Thoracic aorta (tissue), 2 donors: ENCODE results near the gene APLP1. TPM values are rescaled to one million over a fixed set of nuclear protein-coding genes. Genes with fewer than 3 reads are reported as not detected.

ENCODE experiments used
- ATAC-seq: fragments of 150-250 bp; one replicate; pipeline ENCODE4 v1.8.0; 2017; ENCODE audit warnings: low read depth; ENCODE audit not compliant: insufficient number of reproducible peaks, low FRiP score
- DNase-seq: peaks from one replicate; pipeline ENCODE4 v3.0.0-alpha.2; 2020; ENCODE audit warnings: low spot score
- H3K27ac ChIP-seq, 2 donors: fragments of 200-600 bp; sonication (generic); 1 replicate in 1 of 2; 2 replicates in 1 of 2; pipeline ENCODE4 v1.5.1; 2016; ENCODE audit warnings: mild to moderate bottlenecking in 2 of 2, moderate library complexity in 2 of 2
- H3K27me3 ChIP-seq: fragments of 200-600 bp; sonication (generic); replicated peaks from 2 replicates; pipeline ENCODE4 v1.6.0; 2016; ENCODE audit warnings: mild to moderate bottlenecking; ENCODE audit not compliant: insufficient read depth
- H3K36me3 ChIP-seq: fragments of 200-600 bp; sonication (generic); one replicate; pipeline ENCODE4 v1.5.1; 2016
- H3K4me1 ChIP-seq, 2 donors: fragments of 200-600 bp; sonication (generic); 1 replicate in 1 of 2; 2 replicates in 1 of 2; pipeline versions ENCODE4 v1.5.1 to v1.6.0; 2016; ENCODE audit warnings: low read depth in 2 of 2, mild to moderate bottlenecking in 1 of 2; ENCODE audit not compliant: control insufficient read depth in 1 of 2
- H3K4me3 ChIP-seq: fragments of 200-600 bp; sonication (generic); 2 replicates; pipeline ENCODE4 v1.5.1; 2016; ENCODE audit warnings: mild to moderate bottlenecking
- H3K9me3 ChIP-seq: fragments of 200-600 bp; sonication (generic); 2 replicates; pipeline ENCODE4 v1.5.1; 2016
- total RNA-seq, 2 donors: library from RNA; depleted of rRNA; stranded (reverse); fragments of >200 nt; gene quantifications; one replicate each; pipeline versions ENCODE4 v1.1.0 to v1.2.3, GENCODE V29; 2016
- TF ChIP-seq, protein P1 (sequence below): fragments of 200-600 bp; sonication (generic); IDR thresholded peaks from one replicate; pipeline ENCODE4 v1.5.1; 2019; ENCODE audit warnings: antibody characterized with exemption

Gene APLP1
- total RNA-seq, 2 donors from 2014 or later, result 28.1 to 47.2 TPM

DNA sequence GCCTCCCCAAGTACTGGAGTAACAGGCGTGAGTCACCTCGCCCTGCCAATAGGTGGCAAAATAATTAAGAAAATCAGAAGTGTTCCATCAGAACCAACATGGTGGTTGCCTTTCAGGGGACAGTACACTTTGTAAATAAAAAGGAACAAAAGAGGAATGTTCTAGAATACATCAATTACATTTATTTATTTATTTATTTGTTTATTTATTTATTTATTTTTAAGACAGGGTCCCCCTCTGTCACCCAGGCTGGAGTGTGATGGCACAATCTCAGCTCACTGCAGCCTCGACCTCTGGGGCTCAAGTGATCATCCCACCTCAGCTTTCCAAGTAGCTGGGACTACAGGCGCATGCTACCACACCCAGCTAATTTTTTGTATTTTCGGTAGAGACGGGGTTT lies 52.6 kb downstream of the APLP1 start:
- DNase-seq, result no peak
- TF ChIP-seq, protein P1, sequence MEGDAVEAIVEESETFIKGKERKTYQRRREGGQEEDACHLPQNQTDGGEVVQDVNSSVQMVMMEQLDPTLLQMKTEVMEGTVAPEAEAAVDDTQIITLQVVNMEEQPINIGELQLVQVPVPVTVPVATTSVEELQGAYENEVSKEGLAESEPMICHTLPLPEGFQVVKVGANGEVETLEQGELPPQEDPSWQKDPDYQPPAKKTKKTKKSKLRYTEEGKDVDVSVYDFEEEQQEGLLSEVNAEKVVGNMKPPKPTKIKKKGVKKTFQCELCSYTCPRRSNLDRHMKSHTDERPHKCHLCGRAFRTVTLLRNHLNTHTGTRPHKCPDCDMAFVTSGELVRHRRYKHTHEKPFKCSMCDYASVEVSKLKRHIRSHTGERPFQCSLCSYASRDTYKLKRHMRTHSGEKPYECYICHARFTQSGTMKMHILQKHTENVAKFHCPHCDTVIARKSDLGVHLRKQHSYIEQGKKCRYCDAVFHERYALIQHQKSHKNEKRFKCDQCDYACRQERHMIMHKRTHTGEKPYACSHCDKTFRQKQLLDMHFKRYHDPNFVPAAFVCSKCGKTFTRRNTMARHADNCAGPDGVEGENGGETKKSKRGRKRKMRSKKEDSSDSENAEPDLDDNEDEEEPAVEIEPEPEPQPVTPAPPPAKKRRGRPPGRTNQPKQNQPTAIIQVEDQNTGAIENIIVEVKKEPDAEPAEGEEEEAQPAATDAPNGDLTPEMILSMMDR, result no peak

DNA sequence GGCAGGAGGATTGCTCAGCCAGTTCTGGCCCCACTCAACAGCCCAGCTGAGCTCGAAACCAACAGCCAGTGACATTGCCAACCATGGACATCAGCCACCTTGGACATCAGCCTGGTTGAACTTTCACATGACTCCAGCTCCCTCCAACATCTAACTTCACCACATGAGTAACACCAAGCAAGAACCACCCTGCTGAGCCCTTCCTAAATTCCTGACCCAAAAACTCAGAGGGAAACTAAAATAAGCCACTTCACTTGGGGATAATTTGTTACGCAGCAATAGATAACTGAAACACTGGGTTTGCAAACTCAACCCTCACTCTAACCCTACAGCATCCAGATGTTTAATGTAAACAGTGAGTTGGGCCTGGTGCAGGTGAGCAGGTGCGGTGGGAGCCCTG lies 57.1 kb downstream of the APLP1 start:
- H3K27ac ChIP-seq, result no peak overlapping the region
- no peak for ATAC-seq

More for the DNA sequence above, 52.6 kb downstream of the APLP1 start:
- no peaks in the 10 kb centered on the region for H3K9me3 ChIP-seq
- H3K27ac ChIP-seq, result no peak overlapping the region
- no peak overlapping the region for H3K4me3 ChIP-seq
- no peaks in the 10 kb centered on the region for H3K4me1 ChIP-seq
- H3K36me3 ChIP-seq, result no peaks in the 10 kb centered on the region
- no peaks in the 10 kb centered on the region for H3K27me3 ChIP-seq
- ATAC-seq, result no peak

DNA sequence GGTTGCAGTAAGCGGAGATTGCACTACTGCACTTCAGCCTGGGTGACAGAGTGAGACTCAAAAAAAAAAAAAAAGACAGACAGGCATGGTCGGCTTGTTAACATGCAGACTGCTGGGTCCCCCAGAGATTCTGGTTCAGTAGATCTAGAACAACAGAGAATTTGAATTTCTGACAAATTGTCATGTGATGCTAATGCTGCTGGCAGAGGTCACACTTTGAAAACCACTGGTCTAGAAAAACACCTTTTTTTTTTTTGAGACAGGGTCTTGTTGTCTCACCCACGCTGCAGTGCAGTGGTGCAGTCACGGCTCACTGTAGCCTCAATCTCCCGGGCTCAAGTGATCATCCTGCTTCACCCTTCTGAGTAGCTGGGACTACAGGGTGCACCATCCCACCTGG lies 60.1 kb downstream of the APLP1 start:
- Histone ChIP-seq H3K27me3 (no peaks in the 10 kb centered on the region), H3K36me3 (no peaks in the 10 kb centered on the region)
- TF ChIP-seq, protein P1, result no peak

More for the DNA sequence above, 57.1 kb downstream of the APLP1 start:
- H3K4me1 ChIP-seq, result no peaks in the 10 kb centered on the region
- DNase-seq, result no peak
- H3K9me3 ChIP-seq, result no peaks in the 10 kb centered on the region
- TF ChIP-seq, protein P1, result no peak
- no peaks in the 10 kb centered on the region for H3K36me3 ChIP-seq
- H3K27me3 ChIP-seq, result no peaks in the 10 kb centered on the region
- H3K4me3 ChIP-seq, result no peak overlapping the region

More for the DNA sequence above, 60.1 kb downstream of the APLP1 start:
- ATAC-seq, result no peak
- H3K9me3 ChIP-seq, result no peaks in the 10 kb centered on the region
- no peak overlapping the region for H3K27ac ChIP-seq
- H3K4me3 ChIP-seq, result no peak overlapping the region
- DNase-seq, result no peak
- peaks cover 4 to 5% of the 10 kb centered on the region in 2 donors for H3K4me1 ChIP-seq

Other genes starting within 250 kb of the APLP1 start
- 10 to 100 TPM; 47.2 to 53.8 TPM for gene RBM42, start 239.5 kb upstream of the APLP1 start, total RNA-seq
- gene ETV2, start 226.8 kb upstream of the APLP1 start, total RNA-seq, result not detected
- gene COX6B1, start 220.3 kb upstream of the APLP1 start, total RNA-seq, result 100 to 1,000 TPM; 258 to 386 TPM
- not detected for gene UPK1A, start 202.1 kb upstream of the APLP1 start, total RNA-seq
- not detected for gene ZBTB32, start 164.0 kb upstream of the APLP1 start, total RNA-seq
- 10 to 100 TPM; 26.4 to 31.3 TPM for gene KMT2B, start 150.6 kb upstream of the APLP1 start, total RNA-seq
- gene IGFLR1, start 126.1 kb upstream of the APLP1 start, total RNA-seq, result 10 to 100 TPM in 1 of 2 donors, 1 to 10 TPM in 1; 6.9 to 13.1 TPM
- gene U2AF1L4, start 123.2 kb upstream of the APLP1 start, total RNA-seq, result 10 to 100 TPM; 34.4 to 42.6 TPM
- gene PSENEN, start 122.9 kb upstream of the APLP1 start, total RNA-seq, result 10 to 100 TPM; 25.5 to 30.1 TPM
- gene LIN37, start 120.0 kb upstream of the APLP1 start, total RNA-seq, result 10 to 100 TPM in 1 of 2 donors, 1 to 10 TPM in 1; 9.9 to 30.5 TPM
- 100 to 1,000 TPM in 1 of 2 donors, 10 to 100 TPM in 1; 78.6 to 130 TPM for gene HSPB6, start 111.5 kb upstream of the APLP1 start, total RNA-seq
- 10 to 100 TPM; 11.1 to 16.6 TPM for gene PROSER3, start 110.4 kb upstream of the APLP1 start, total RNA-seq
- gene ARHGAP33, start 93.0 kb upstream of the APLP1 start, total RNA-seq, result 10 to 100 TPM; 15.4 to 30.7 TPM
- gene PRODH2, start 55.7 kb upstream of the APLP1 start, total RNA-seq, result not detected
- not detected for gene NPHS1, start 16.1 kb upstream of the APLP1 start, total RNA-seq
- gene KIRREL2, start 11.7 kb upstream of the APLP1 start, total RNA-seq, result under 1 TPM in 1 of 2 donors, not detected in 1; 0.92 TPM
- gene NFKBID, start 32.0 kb downstream of the APLP1 start, total RNA-seq, result 10 to 100 TPM in 1 of 2 donors, 1 to 10 TPM in 1; 5.4 to 32.6 TPM
- 10 to 100 TPM in 1 of 2 donors, 1 to 10 TPM in 1; 4.5 to 13.2 TPM for gene HCST, start 34.0 kb downstream of the APLP1 start, total RNA-seq
- 100 to 1,000 TPM; 155 to 247 TPM for gene TYROBP, start 39.7 kb downstream of the APLP1 start, total RNA-seq
- gene LRFN3, start 67.8 kb downstream of the APLP1 start, total RNA-seq, result 10 to 100 TPM; 14.3 to 26.7 TPM
- 10 to 100 TPM; 43.0 to 70.5 TPM for gene SDHAF1, start 126.6 kb downstream of the APLP1 start, total RNA-seq
- gene SYNE4, start 140.2 kb downstream of the APLP1 start, total RNA-seq, result 1 to 10 TPM in 1 of 2 donors, under 1 TPM in 1; 0.92 to 2.4 TPM
- gene ALKBH6, start 145.6 kb downstream of the APLP1 start, total RNA-seq, result 10 to 100 TPM; 19.8 to 55.8 TPM
- gene CLIP3, start 164.3 kb downstream of the APLP1 start, total RNA-seq, result 10 to 100 TPM; 21.3 to 29.0 TPM
- gene THAP8, start 185.7 kb downstream of the APLP1 start, total RNA-seq, result 1 to 10 TPM; 6.4 to 6.6 TPM
- gene WDR62, start 186.3 kb downstream of the APLP1 start, total RNA-seq, result 1 to 10 TPM in 1 of 2 donors, under 1 TPM in 1; 0.99 to 1.2 TPM
- gene OVOL3, start 242.6 kb downstream of the APLP1 start, total RNA-seq, result not detected
- gene POLR2I, start 246.3 kb downstream of the APLP1 start, total RNA-seq, result 10 to 100 TPM; 22.1 to 32.6 TPM
- 100 to 1,000 TPM; 158 to 260 TPM for gene TBCB, start 246.9 kb downstream of the APLP1 start, total RNA-seq